KOPT-K1 (cell line): ENCODE measurements around the gene BBS9.

Source experiments
- H3K27ac ChIP-seq: fragments of 200-600 bp; sonication (generic); 2 replicates; pipeline ENCODE4 v1.5.1; 2016; ENCODE audit warnings: antibody characterized with exemption, mild to moderate bottlenecking, low read depth, low read length; ENCODE audit not compliant: poor library complexity, severe bottlenecking
- H3K36me3 ChIP-seq: fragments of 200-600 bp; sonication (generic); 2 replicates; pipeline ENCODE4 v1.5.1; 2017; ENCODE audit warnings: antibody characterized with exemption, mild to moderate bottlenecking, low read length, moderate library complexity; ENCODE audit not compliant: insufficient read depth
- H3K9me3 ChIP-seq: fragments of 200-600 bp; sonication (generic); 2 replicates; pipeline ENCODE4 v1.5.1; 2017; ENCODE audit warnings: antibody characterized with exemption, low read length, mild to moderate bottlenecking; ENCODE audit not compliant: insufficient read depth, poor library complexity, severe bottlenecking

BBS9 gene

GRCh38 chr7:33108554-33109004 lies 20.8 kb upstream of the BBS9 start:
- H3K9me3 ChIP-seq, result no peaks in the 10 kb centered on the region
- H3K27ac ChIP-seq, result peak overlapping the region; percentile 72
- H3K36me3 ChIP-seq, result peaks cover 7% of the 10 kb centered on the region

GRCh38 chr7:33109005-33109757 lies 20.2 kb upstream of the BBS9 start, which contains the start of gene RP9:
TSS of gene RP9 (minus strand) at chr7:33109404. CDS start at chr7:33109372, 32 bp downstream.
- H3K27ac ChIP-seq, result peak within 1 kb of the TSS; percentile 72
- no peaks in the 10 kb centered on the region for H3K9me3 ChIP-seq
- H3K36me3 ChIP-seq, result peaks cover 1% of the 10 kb centered on the region; the same call in 1 of the 2 replicates

- no peaks in the 10 kb centered on the region for H3K36me3 ChIP-seq
- H3K27ac ChIP-seq, result no peak overlapping the region
- no peaks in the 10 kb centered on the region for H3K9me3 ChIP-seq
These were observed 19.6 kb upstream of the BBS9 start for GRCh38 chr7:33109758-33110238.

- Histone ChIP-seq H3K27ac (no peak overlapping the region), H3K9me3 (no peaks in the 10 kb centered on the region), H3K36me3 (no peaks in the 10 kb centered on the region)
These were observed 17.8 kb upstream of the BBS9 start for GRCh38 chr7:33111614-33112013.

- Histone ChIP-seq H3K27ac (no peak overlapping the region), H3K9me3 (peaks cover 20% of the 10 kb centered on the region), H3K36me3 (no peaks in the 10 kb centered on the region)
These were observed 14.4 kb upstream of the BBS9 start for GRCh38 chr7:33114976-33115375.

- Histone ChIP-seq H3K27ac (no peak overlapping the region), H3K9me3 (peaks cover 20% of the 10 kb centered on the region), H3K36me3 (no peaks in the 10 kb centered on the region)
These were observed 11.0 kb upstream of the BBS9 start for GRCh38 chr7:33118383-33118782.

GRCh38 chr7:33127085-33127484 lies 2.3 kb upstream of the BBS9 start:
- Histone ChIP-seq H3K27ac (no peak overlapping the region), H3K9me3 (no peaks in the 10 kb centered on the region), H3K36me3 (no peaks in the 10 kb centered on the region)

GRCh38 chr7:33128631-33128989 lies 754 bp upstream of the BBS9 start:
- Histone ChIP-seq H3K9me3 (no peaks in the 10 kb centered on the region), H3K36me3 (no peaks in the 10 kb centered on the region), H3K27ac (peak overlapping the region; percentile 57)

- peak overlapping the region; percentile 57 for H3K27ac ChIP-seq
- H3K9me3 ChIP-seq, result no peaks in the 10 kb centered on the region
- no peaks in the 10 kb centered on the region for H3K36me3 ChIP-seq
These were observed 416 bp downstream of the BBS9 start for GRCh38 chr7:33129806-33130153.

GRCh38 chr7:33130184-33130583 lies 820 bp downstream of the BBS9 start:
- no peaks in the 10 kb centered on the region for H3K9me3 ChIP-seq
- H3K36me3 ChIP-seq, result no peaks in the 10 kb centered on the region
- no peak overlapping the region for H3K27ac ChIP-seq

GRCh38 chr7:33137103-33137502 lies 7.7 kb downstream of the BBS9 start:
- H3K9me3 ChIP-seq, result no peaks in the 10 kb centered on the region
- no peak overlapping the region for H3K27ac ChIP-seq
- no peaks in the 10 kb centered on the region for H3K36me3 ChIP-seq

GRCh38 chr7:33142585-33142984 lies 13.2 kb downstream of the BBS9 start:
- Histone ChIP-seq H3K27ac (no peak overlapping the region), H3K36me3 (no peaks in the 10 kb centered on the region), H3K9me3 (peaks cover 8% of the 10 kb centered on the region)

GRCh38 chr7:33143996-33144718 lies 14.8 kb downstream of the BBS9 start:
- Histone ChIP-seq H3K9me3 (peaks cover 8% of the 10 kb centered on the region), H3K36me3 (no peaks in the 10 kb centered on the region), H3K27ac (no peak overlapping the region)

- Histone ChIP-seq H3K9me3 (peaks cover 8% of the 10 kb centered on the region), H3K36me3 (no peaks in the 10 kb centered on the region), H3K27ac (no peak overlapping the region)
These were observed 15.8 kb downstream of the BBS9 start for GRCh38 chr7:33145156-33145555.

- Histone ChIP-seq H3K27ac (no peak overlapping the region), H3K9me3 (no peaks in the 10 kb centered on the region), H3K36me3 (no peaks in the 10 kb centered on the region)
These were observed 22.7 kb downstream of the BBS9 start for GRCh38 chr7:33152087-33152486.
